ENCODE measurements around the gene MTMR2.

The MTMR2 gene

DNA sequence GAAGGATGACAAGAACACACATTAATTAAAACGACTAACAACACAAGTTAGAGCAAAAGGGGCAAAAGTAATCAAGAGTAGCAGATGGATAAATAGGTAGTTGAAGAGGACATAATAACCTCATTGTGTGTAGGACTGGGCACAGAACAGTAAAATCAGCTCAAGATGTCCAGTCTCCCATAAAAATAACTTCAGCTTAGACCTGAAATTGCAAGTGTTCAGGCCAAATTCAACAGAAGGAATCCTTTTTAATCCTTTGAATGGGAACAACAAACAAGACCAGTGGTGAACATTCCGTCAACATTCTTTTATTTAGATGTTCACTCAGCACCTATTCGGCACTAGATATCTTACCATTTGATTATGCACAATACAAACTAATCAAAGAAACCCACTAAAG lies 4.4 kb downstream of the MTMR2 start:
- TF ChIP-seq, protein P1, sequence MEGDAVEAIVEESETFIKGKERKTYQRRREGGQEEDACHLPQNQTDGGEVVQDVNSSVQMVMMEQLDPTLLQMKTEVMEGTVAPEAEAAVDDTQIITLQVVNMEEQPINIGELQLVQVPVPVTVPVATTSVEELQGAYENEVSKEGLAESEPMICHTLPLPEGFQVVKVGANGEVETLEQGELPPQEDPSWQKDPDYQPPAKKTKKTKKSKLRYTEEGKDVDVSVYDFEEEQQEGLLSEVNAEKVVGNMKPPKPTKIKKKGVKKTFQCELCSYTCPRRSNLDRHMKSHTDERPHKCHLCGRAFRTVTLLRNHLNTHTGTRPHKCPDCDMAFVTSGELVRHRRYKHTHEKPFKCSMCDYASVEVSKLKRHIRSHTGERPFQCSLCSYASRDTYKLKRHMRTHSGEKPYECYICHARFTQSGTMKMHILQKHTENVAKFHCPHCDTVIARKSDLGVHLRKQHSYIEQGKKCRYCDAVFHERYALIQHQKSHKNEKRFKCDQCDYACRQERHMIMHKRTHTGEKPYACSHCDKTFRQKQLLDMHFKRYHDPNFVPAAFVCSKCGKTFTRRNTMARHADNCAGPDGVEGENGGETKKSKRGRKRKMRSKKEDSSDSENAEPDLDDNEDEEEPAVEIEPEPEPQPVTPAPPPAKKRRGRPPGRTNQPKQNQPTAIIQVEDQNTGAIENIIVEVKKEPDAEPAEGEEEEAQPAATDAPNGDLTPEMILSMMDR (IDR thresholded peaks at IDR 0.05; ENCODE audit: insufficient read depth, missing control alignments) = no peak
- FAIRE-seq (no peak), DNase-seq (ENCODE audit: insufficient read length, low spot score) (no peak)

DNA sequence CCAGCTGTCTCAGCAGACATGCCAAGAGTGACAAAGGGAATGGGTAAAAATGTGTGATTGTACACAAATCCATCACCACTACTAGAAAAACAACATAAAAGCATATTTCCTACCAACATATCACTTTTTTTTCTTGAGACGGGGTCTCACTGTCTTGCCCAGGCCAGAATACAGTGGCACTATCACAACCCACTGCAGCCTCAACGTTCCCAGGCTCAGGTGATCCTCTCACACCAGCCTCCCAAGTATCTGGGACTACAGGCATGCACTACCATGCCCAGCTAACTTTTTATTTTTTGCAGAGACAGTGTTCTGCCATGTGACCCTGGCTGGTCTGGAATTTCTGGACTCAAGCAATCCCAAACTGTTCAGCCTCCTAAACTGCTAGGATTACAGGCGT lies 5.2 kb downstream of the MTMR2 start:
- no peak for FAIRE-seq
- TF ChIP-seq, protein P1 (IDR thresholded peaks at IDR 0.05; ENCODE audit: insufficient read depth, missing control alignments) = no peak
- DNase-seq (ENCODE audit: insufficient read length, low spot score) = no peak

DNA sequence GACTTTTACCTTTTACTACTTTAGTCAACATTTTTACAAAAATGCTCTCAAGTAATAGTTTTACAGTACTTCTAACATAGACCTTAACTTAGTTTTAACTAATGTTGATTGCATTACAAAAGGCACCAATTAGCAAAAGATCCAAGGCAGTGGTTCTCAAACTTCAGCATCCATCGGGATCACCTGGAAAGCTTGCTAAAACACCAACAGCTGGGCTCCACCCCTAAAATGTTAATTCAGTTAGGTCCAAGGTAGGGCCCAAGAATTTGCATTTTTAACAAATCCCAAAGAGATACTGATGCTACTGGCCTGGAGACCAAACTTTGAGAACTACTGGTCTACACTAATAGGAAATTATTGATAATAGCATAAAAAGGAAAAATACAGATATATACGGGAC lies 5.9 kb downstream of the MTMR2 start:
- DNase-seq (ENCODE audit: insufficient read length, low spot score) = no peak
- TF ChIP-seq, protein P1 (IDR thresholded peaks at IDR 0.05; ENCODE audit: insufficient read depth, missing control alignments) = no peak
- no peak for FAIRE-seq

DNA sequence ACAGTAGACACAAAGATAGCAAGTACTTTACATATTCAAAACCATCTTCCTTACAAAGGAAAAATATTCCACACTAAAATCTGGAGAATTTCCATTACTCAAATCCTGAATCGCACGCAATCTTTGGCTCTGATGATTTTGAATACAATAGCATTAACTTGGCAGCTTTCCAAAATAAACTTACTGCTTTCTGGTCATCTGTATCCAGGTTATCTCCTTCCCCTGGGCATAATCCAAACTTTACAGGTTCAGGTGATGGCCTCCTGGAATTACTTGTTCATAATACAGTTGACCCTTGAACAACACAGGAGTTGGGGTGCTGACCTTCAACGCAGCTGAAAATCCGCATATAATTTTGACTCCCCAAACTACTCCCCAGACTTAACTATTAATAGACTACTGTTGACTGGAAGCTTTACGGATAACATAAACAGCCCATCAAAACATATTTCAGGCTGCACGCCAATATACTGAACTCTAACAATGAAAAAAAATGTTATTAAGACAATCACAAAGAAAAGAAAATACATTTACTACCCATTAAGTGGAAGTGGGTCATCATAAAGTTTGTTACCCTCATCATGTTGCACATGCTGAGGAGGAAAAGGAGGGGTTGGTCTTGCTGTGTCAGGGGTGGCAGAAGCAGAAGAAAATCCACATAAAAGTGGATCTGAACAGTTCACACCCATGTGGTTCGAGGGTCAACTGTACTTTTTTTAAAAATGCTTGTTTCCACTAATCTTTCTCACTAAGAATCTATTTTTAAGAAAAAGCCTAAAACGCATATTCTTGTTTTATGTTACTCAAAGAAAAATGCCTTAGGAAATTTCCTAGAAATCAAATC lies 6.5 kb downstream of the MTMR2 start:
- no peak for FAIRE-seq
- no peak for DNase-seq (ENCODE audit: insufficient read length, low spot score)
- TF ChIP-seq, protein P1 (IDR thresholded peaks at IDR 0.05; ENCODE audit: insufficient read depth, missing control alignments) = no peak

DNA sequence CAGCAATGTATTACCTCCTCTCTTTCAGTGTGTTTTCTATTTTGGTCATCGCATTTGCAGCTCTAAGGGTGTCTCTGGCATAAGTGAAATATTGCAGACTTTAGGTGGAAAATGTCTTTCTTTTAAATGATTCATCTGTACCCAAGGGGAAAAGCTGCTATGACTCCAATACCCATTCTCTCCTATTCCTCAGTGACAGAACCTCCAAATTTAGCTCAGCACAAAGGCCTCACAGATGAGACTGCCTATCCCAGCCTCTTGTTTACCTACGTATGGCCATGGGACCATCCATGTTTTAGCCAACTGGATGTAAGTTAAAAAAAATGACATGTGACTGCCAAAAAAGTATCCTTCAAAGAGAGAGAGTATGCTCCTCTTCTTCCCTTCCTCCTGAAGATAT lies 7.9 kb downstream of the MTMR2 start:
- TF ChIP-seq, protein P1 (IDR thresholded peaks at IDR 0.05; ENCODE audit: insufficient read depth, missing control alignments) = no peak
- FAIRE-seq (no peak), DNase-seq (ENCODE audit: insufficient read length, low spot score) (no peak)

DNA sequence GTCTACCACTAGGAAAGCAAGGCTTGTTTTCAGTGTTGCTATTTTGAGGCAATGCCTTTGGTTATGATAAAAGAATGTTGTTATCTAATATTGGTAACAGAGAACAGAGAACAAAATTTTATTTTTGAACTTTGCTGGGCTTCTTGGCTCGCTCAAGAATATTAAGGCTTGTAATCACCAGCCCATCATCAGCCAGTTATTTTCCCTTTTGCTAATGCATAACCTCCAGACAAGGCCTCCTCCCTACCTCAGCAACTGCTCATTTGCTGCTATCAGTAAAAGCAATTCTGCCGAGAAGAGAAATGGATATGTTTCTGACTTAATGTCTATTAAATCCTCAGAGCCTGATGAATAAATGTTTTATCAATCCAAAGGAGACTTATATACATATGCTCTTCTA lies 8.9 kb downstream of the MTMR2 start:
- TF ChIP-seq, protein P1 (IDR thresholded peaks at IDR 0.05; ENCODE audit: insufficient read depth, missing control alignments) = no peak
- DNase-seq (ENCODE audit: insufficient read length, low spot score) = no peak
- no peak for FAIRE-seq

All from D721Med (cell line).